NK-92 (cell line): ENCODE data around the gene PLA2R1.

Experiments used
- DNase-seq: peaks from one replicate; lab custom pipeline; 2025; ENCODE audit not compliant: unreplicated experiment; lab: John Stamatoyannopoulos, UW

PLA2R1 gene

GRCh38 chr2:159897720-159898119, 164.7 kb downstream of the PLA2R1 start:
- no peak for DNase-seq

- DNase-seq, result no peak
Observed at GRCh38 chr2:159897081-159897480, 165.3 kb downstream of the PLA2R1 start.

DNA sequence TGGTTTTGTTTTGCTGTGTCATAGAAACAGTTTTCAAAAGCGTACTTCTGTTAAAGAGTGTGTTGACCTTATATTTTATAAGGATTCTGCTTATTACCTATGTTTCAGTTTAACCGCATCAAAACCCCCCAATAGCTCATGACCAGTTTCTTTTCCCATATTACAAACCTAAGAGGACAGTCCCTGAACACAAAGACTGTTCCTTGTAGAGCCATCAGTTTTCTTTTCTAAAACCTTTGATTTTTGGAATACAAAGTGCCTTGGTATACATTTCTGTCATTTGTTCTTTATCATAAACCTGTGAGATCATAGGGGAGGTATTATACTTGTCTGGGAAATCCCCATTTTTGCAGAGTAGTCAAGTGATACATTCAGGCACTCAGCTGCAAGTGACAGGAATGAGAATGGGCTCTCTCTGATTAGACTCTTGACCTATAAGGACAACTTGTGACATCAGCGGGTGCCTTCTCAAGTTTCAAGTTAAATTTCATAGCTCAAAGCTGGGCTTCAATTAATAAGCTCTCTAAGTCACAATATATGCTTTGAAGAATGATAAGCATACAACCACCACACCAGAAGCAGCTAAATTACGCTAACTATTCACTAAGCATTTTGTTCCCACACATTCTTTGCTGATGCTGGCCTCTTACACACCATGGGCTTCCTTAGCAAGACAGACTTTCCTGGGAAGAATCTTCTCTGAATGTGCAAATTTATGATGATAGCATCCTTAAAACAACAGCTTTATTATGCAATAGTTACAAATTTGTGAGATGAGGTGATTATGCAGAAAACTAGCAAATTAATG, 167.0 kb downstream of the PLA2R1 start:
- DNase-seq, result no peak

DNA sequence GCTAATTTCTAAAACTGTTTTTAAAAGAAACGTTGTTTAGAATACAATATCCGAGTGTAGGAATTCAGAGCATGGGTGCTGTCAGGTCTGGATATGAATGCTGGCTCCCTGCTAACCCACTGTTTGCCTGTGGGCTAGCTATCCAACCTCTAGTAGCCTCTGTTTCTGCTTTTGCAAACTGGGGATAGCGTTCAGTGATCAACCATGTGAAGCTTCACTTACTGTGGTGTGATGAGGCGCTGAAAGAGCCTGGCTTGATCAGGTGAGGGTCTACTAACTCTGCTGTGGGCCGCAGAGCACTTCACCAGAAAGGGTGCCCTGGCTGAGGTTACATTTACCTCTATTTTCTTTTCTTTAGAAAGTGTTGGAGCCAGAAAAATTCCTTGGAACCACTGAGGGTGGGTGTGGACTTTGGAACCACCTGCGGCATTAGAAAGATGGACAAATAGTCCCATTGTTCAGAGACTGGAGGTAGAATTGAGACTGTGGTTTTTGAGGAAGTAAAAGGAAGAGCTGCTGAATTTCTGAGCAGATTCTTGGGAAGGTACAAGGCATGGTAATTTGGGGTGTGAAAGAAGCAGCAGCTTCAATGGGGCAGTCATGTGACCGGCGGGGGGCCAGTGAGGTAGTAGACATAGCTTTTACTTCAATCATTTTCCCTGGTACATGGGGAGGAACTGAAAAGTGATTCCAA, 168.1 kb downstream of the PLA2R1 start:
- no peak for DNase-seq

- no peak for DNase-seq
Observed at GRCh38 chr2:159892990-159893810, 169.2 kb downstream of the PLA2R1 start.

- DNase-seq, result no peak
Observed at GRCh38 chr2:159891917-159892730, 170.3 kb downstream of the PLA2R1 start.

GRCh38 chr2:159891267-159891588, 171.2 kb downstream of the PLA2R1 start:
- DNase-seq, result no peak

DNA sequence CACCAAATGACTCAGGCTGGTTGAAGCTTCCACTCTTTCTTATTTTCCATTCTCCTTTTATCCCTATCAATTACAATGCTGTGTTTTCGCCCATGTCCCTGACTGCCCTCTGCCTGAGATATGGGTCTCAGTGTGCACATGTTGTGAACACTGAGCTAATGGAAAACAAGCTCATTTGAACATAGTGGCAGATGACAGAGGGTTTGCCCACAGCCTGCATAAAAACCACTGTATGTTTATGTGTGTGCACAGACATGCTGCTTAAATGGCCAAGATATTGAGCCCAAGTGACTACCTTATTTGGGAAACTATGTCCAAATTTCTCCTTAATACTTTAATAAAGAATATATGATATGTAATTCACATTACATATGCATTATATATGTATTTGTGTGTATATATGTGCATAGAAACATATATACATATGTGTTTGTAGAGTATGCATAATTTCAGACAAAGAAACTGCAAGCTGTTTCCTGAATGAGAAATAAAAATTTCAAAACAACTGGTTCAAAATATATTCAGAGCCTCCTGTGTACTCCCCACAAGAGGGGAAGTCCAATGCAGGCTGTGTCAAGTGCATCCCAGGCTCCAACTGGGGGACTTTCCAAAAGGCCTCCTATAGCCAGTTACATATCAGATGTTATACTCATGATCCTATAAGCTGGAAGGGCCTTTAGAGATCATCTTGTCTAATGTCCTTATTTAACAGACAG, 171.7 kb downstream of the PLA2R1 start:
- DNase-seq, result no peak

GRCh38 chr2:159882130-159882745, 180.2 kb downstream of the PLA2R1 start:
- no peak for DNase-seq
